ENCODE data around the gene ZNF563.
"Not testable (repeated sequence)": the region's sequence is repeated elsewhere in the genome, so short reads cannot be mapped to it uniquely, and the experiment has no call there.

ZNF563 gene

DNA sequence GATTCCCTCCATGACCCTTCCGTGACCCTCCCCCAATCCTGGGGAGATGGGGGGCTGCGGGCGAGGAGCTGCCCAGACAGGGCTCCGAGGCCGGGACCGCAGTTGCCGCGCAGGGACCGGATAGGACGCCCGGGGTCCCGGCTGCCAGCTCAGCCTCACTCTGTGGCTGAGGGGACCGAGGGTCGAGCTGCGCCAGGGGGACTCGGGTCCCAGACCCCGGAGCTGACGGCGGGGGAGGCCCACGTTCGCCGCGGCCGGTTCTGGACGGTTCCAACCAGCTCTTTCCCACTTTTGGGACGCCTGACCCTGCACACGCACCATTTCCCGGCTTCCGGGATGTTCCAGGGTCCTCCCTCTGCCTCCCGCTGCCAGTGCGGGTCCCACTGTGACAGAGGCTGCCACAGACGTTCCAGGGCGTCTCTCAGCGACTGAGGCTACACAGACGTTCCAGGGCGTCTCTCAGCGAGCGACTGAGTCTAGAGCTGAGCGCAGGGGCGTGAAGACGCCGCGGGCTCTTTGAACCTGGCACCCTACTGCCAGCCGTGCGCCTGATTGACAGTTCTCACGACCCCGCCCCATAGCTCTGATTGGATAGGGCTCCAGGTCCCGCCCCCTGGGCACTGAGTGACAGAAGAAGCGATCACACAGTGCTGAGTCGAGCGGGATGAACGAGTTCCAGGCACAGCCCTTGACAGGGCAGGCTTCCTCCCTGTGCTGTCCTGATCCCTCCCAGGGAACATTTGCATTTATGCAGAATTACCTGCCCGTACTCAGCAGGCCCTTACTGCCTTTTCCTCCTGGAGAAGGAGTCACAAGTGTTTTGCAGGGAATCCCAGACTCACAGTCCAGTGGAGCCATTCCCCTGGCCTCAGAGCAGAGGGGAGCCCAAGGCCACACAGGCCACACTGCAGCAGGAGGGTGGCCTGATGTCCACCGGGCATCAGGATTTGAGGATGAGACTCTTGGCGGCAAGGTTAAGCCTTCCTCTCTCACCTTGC lies at the start of gene ZNF563:
ZNF563 (minus strand) TSS at position 472 of the 998 bp plus-strand sequence; CDS start at position 321, 151 bp downstream.
- peak; percentile 97 to 98 for DNase-seq

DNA sequence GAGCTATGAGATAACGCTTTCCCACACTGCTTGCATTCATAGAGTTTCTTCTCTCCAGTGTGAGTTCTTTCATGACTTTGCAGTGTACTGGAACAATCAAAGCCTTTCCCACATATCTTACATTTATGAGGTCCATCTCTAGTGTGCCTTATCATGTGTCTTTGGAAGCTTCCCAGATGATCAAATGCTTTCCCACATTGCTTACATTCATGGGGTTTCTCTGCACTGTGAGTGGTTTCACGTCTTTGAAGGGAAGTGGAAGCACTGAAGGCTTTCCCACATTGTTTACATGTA lies 47.0 kb upstream of the ZNF563 start:
- DNase-seq = no peak

DNA sequence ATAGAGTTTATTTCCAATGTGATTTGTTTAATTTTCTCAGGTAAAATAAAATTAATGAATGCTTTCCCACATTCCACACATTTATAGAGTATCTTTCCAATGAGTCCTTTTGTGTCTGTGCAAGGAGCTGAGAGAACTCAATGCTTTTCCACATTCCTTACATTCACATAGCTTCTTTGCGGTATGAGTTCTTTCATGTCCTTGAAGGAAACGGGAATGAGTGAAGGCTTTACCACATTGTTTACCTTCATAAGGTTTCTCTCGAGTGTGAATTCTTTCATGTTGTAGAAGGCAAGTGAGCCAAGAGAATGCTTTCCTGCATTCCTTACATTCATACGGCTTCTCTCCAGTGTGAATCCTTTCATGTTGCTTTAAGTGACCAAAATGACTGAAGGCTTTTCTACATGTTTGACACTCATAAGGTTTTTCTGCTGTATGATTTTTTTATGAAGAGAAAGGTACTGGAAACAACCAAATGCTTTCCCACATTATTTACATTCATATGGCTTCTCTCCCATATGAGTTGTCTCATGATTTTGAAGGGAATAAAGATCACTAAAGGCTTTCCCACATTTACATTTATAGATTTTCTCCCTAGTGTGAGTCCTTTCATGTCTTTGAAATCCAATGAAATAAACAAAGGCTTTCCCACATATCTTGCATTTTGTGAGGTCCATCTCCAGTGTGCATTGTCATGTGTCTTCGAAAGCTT lies 46.5 kb upstream of the ZNF563 start:
- no peak for DNase-seq

DNA sequence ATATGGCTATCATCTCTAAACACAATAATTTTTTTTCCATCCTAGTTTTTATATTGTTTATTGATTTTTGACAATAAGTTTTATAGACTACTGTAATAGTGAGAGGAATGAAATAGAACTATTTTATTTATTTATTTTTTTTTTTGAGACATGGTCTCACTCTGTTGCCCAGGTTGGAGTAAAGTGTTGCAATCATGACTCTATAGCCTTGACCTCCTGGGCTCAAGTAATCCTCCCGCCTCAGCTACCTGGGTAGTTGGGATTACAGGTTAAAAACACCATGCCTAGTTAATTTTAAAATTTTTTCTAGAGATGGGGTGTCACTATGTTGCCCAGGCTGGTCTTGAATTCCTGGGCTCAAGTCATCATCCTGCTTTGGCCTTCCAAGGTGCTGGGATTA lies 40.6 kb upstream of the ZNF563 start:
- DNase-seq = no peak

GRCh38 chr19:12365236-12366162 lies 32.1 kb upstream of the ZNF563 start, which contains the start of gene ZNF442:
Gene ZNF442, minus strand, starts transcription at chr19:12365683. Its CDS starts 2,052 bp downstream, at chr19:12363631.
- peak; percentile 91 to 97 for DNase-seq

- peak in 1 of 2 donors; percentile 6 for DNase-seq
These were observed 31.2 kb upstream of the ZNF563 start for GRCh38 chr19:12364391-12365235.

DNA sequence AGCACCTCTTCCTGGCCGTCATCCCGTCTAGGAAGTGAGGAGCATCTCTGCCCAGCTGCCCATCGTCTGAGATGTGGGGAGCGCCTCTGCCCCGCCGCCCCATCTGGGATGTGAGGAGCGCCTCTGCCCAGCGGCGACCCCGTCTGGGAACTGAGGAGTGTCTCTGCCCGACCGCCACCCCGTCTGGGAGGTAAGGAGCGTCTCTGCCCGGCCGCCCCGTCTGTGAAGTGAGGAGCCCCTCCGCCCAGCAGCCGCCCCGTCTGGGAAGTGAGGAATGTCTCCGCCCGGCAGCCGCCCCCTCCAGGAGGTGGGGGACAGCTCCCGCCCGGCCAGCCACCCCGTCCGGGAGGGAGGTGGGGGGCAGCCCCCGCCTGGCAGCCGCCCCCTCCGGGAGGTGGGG lies 28.8 kb upstream of the ZNF563 start:
- not testable (repeated sequence) for DNase-seq

- DNase-seq = no peak
These were observed 19.9 kb upstream of the ZNF563 start for GRCh38 chr19:12353375-12353774.

DNA sequence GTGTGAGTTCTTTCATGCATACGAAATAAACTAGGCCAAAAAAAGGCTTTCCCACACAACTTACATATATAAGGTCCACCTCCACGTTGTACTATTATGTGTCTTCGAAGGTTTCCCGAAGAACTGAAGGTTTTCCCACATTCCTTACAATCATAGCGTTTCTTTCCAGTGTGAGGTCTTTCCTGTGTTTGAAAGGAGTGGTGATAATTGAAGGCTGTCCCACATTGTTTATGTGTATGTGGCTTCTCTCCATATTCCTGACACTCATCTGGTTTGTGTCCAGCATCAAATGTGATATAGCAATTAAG lies 17.4 kb upstream of the ZNF563 start:
- DNase-seq = no peak

GRCh38 chr19:12350185-12350889 lies 16.9 kb upstream of the ZNF563 start:
- no peak for DNase-seq

GRCh38 chr19:12346896-12347295 lies 13.5 kb upstream of the ZNF563 start:
- no peak for DNase-seq

DNA sequence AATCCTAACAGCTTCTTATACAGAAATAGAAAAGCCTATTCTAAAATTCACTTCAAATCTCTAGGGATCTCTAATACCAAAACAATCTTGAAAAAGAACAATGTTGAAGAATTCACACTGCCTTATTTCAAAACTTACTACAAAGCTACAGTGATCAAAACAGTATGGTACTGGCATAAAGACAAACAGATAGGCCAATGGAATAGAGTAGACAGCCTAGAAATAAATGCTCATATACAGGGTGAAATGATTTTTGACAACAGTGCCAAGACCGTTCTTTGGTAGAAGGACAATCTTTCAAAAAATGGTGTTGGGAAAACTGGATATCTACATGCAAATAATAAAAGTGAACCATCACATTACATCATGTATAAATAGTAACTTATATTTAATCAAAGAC lies 11.8 kb upstream of the ZNF563 start:
- no peak for DNase-seq

DNA sequence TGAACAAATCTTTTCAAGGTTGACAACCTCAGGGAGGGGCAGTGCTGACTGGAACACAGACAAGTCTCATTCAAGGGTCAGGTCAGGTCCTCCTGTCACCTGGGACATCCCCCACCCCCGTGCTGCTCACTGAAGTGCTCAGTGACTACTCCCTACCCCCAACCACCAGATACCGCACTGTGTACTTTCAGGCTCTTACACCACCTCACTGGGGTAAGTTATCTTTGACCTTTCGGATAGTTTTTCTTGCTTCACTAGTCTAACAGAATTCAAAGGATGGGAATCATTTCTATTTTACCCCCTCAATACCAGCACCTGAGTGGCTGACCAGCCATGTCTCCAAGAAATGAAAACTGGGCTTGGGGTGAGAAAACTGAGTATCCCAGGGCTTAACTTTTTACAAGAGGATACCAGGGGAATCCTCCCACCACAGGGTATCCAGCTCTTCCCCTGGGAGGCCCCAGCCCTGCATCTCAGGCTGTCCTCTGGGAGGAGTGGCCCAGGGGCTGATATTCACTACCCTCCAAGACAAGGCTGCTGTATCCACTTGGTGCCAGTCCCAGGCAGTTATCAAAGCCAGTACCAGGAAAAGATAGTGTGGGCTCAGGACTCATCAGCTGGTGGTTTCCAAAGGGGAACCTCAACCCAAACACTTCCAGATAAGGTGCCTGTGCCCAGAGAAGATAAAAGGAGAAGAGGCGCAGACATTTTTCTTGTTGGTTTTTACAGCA lies 2.1 kb downstream of the ZNF563 start:
- no peak for DNase-seq

- no peak for DNase-seq
These were observed 3.1 kb downstream of the ZNF563 start for GRCh38 chr19:12330340-12330739.

DNA sequence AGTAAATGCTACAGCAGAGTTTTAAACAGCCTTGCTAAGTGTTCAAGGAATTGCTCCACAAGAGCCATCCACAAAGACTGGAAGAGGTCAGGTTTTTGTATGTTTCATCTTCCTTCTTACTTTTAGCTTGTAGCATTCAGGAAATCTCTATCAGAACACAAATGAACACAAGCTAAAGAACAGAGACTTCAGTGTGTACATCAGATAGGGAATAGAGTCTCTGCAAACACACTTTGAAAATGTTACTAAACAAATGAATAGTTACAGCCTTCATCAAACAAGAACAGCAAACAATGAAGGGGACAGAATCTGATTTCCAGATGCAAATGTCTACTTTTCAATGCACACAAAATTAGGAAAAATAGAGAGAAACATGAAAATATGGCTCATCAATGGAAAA lies 7.7 kb downstream of the ZNF563 start:
- DNase-seq = no peak

- DNase-seq = no peak
These were observed 14.5 kb downstream of the ZNF563 start for GRCh38 chr19:12318782-12319413.

- no peak for DNase-seq
These were observed 18.9 kb downstream of the ZNF563 start for GRCh38 chr19:12314553-12314952.

- DNase-seq = not testable (repeated sequence)
These were observed 24.5 kb downstream of the ZNF563 start for GRCh38 chr19:12308891-12309290.

DNA sequence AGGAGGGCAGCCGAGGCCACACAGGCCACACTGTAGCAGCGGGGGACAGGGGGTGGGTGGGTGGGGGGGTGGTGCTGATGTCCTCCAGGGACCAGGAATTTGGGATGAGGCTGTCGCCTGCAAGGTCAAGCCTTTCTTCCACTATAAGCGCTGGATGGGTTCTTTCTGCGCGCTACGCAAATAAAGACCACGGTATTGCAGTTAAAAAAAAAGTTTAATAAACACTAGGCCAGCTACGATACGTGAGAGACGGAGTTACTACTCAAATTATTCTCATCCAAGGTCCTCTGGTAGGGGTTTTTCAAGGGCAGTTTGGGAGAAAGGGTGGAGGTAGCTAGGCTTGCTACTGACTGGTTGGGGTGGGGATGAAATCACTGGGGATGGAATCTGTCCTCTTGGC lies 38.2 kb downstream of the ZNF563 start:
- DNase-seq = no peak

Data from hippocampal formation (tissue), 2 donors.